Left colon (tissue), 2 donors: ENCODE measurements around the gene TEAD1. TPM values are rescaled to one million over a fixed set of nuclear protein-coding genes. Genes with fewer than 3 reads are reported as not detected.

Source experiments
- ATAC-seq: fragments of 200-7000 bp; cut with Tn5 transposase; one replicate; pipeline ENCODE4 v1.9.1; 2020; ENCODE audit warnings: mild to moderate bottlenecking, moderate library complexity
- DNase-seq, 2 donors: peaks; one replicate each; pipeline ENCODE4 v3.0.0-alpha.2; 2020
- intact Hi-C, 2 donors: fragments of 100-400 bp; cut with DNase I in 1 of 2; cut with micrococcal nuclease in 1 of 2; formaldehyde crosslinking; loops; one replicate each; pipeline versions ENCODE4 v1.11.2 to v1.14.0; 2022; cut with DNase I, micrococcal nuclease
- total RNA-seq, 2 donors: library from RNA; stranded (reverse); fragmentation: NEBNext Ultra II Directional; extraction: Animal tissue kit (Norgen Biotek cat#: 25700); gene quantifications; one replicate each; pipeline ENCODE4 v1.2.1, GENCODE V29; 2021
- donor health status: DM: no; HTN: no; CAD: no.
- donor health status: DM: yes; HTN: yes; CAD: no.

The TEAD1 gene
- total RNA-seq, 2 donors from 2014 or later = 43.0 to 51.3 TPM

GRCh38 chr11:12789596-12790215 is 115.5 kb downstream of the TEAD1 start:
- intact Hi-C loops = no loop called here
- no peak for ATAC-seq

GRCh38 chr11:12790861-12791616 is 116.8 kb downstream of the TEAD1 start:
- intact Hi-C loops = no loop called here
- ATAC-seq (no peak), DNase-seq (no peak)

More at GRCh38 chr11:12789596-12790215, 115.5 kb downstream of the TEAD1 start:
- DNase-seq = no peak

GRCh38 chr11:12792018-12792417 is 117.8 kb downstream of the TEAD1 start:
- no peak for DNase-seq
- ATAC-seq = no peak
- intact Hi-C loops = no loop called here

GRCh38 chr11:12792590-12792989 is 118.4 kb downstream of the TEAD1 start:
- intact Hi-C loops = no loop called here
- DNase-seq (no peak), ATAC-seq (no peak)

GRCh38 chr11:12793065-12793464 is 118.8 kb downstream of the TEAD1 start:
- DNase-seq = no peak
- no peak for ATAC-seq
- intact Hi-C loops = no loop called here

- no peak for ATAC-seq
- intact Hi-C loops = no loop called here
- DNase-seq = no peak
Measured at GRCh38 chr11:12793506-12793905, 119.3 kb downstream of the TEAD1 start.

- DNase-seq = no peak
- intact Hi-C loops = no loop called here
- ATAC-seq = no peak
Measured at GRCh38 chr11:12794576-12795230, 120.5 kb downstream of the TEAD1 start.

- no peak for DNase-seq
- intact Hi-C loops = no loop called here
- ATAC-seq = no peak
Measured at GRCh38 chr11:12797996-12798395, 123.8 kb downstream of the TEAD1 start.

GRCh38 chr11:12798609-12799011 is 124.4 kb downstream of the TEAD1 start:
- intact Hi-C loops = no loop called here
- DNase-seq (no peak), ATAC-seq (peak; percentile 28)

GRCh38 chr11:12799334-12799835 is 125.2 kb downstream of the TEAD1 start:
- DNase-seq (no peak), ATAC-seq (no peak)
- intact Hi-C loops = no loop called here

- ATAC-seq = peak; percentile 58
- intact Hi-C loops = no loop called here
- peak in 1 of 2 donors; percentile 47 for DNase-seq
Measured at GRCh38 chr11:12800032-12800671, 125.9 kb downstream of the TEAD1 start.

GRCh38 chr11:12800871-12801270 is 126.7 kb downstream of the TEAD1 start:
- DNase-seq = no peak
- ATAC-seq = no peak

GRCh38 chr11:12801976-12802375 is 127.8 kb downstream of the TEAD1 start:
- intact Hi-C loops = no loop called here
- no peak for ATAC-seq
- DNase-seq = no peak

More at GRCh38 chr11:12800871-12801270, 126.7 kb downstream of the TEAD1 start:
- intact Hi-C loops = no loop called here

- ATAC-seq (peak; percentile 86), DNase-seq (peak; percentile 81 to 86)
- intact Hi-C loops = no loop called here
Measured at GRCh38 chr11:12802418-12803085, 128.3 kb downstream of the TEAD1 start.

- ATAC-seq (no peak), DNase-seq (no peak)
- intact Hi-C loops = no loop called here
Measured at GRCh38 chr11:12803086-12803826, 129.0 kb downstream of the TEAD1 start.

- DNase-seq = peak in 1 of 2 donors; percentile 59
- peak; percentile 74 for ATAC-seq
- intact Hi-C loops = no loop called here
Measured at GRCh38 chr11:12806113-12806512, 131.9 kb downstream of the TEAD1 start.

- no peak for ATAC-seq
Measured at GRCh38 chr11:12807621-12808020, 133.4 kb downstream of the TEAD1 start.

GRCh38 chr11:12808519-12808918 is 134.3 kb downstream of the TEAD1 start:
- DNase-seq (no peak), ATAC-seq (no peak)
- intact Hi-C loops = no loop called here

More at GRCh38 chr11:12807621-12808020, 133.4 kb downstream of the TEAD1 start:
- no peak for DNase-seq
- intact Hi-C loops = no loop called here
